Uterus (tissue), 4 donors: ENCODE data around the gene ADD1. TPM values are rescaled to one million over a fixed set of nuclear protein-coding genes. Genes with fewer than 3 reads are reported as not detected.
A peak's percentile ranks its signal among the peaks of the same experiment; 100 is the strongest.

Experiments used
- DNase-seq, 2 donors: peaks; one replicate each; pipeline ENCODE4 v3.0.0-alpha.2; 2019 to 2020
- H3K27ac ChIP-seq, 2 donors: fragments of 200-600 bp; sonication (generic); 1 replicate in 1 of 2; 2 replicates in 1 of 2; pipeline ENCODE4 v1.5.1; 2016 to 2018
- H3K27me3 ChIP-seq, 2 donors: fragments of 200-600 bp; sonication (generic); one replicate each; pipeline ENCODE4 v1.5.1; 2018 to 2019; ENCODE audit warnings: control low read depth in 1 of 2
- H3K36me3 ChIP-seq, 2 donors: fragments of 200-600 bp; sonication (generic); one replicate each; pipeline ENCODE4 v1.5.1; 2019; ENCODE audit warnings: control low read depth in 1 of 2
- H3K4me1 ChIP-seq, 2 donors: fragments of 200-600 bp; sonication (generic); one replicate each; pipeline ENCODE4 v1.5.1; 2018 to 2019; ENCODE audit warnings: control low read depth in 1 of 2
- H3K4me3 ChIP-seq, 2 donors: fragments of 200-600 bp; sonication (generic); 1 replicate in 1 of 2; 2 replicates in 1 of 2; pipeline ENCODE4 v1.5.1; 2018 to 2019; ENCODE audit warnings: mild to moderate bottlenecking in 1 of 2
- H3K9me3 ChIP-seq, 2 donors: fragments of 200-600 bp; sonication (generic); one replicate each; pipeline ENCODE4 v1.5.1; 2019; ENCODE audit warnings: control low read depth in 1 of 2
- CTCF ChIP-seq, 4 experiments: fragments of 200-600 bp in 2 of 4; fragments of 450-650 bp in 2 of 4; sonication (generic) in 2 of 4; IDR thresholded peaks; one replicate each; pipeline ENCODE4 v1.5.1; 2016 to 2019; ENCODE audit warnings: antibody characterized with exemption in 4 of 4, mild to moderate bottlenecking in 2 of 4, moderate library complexity in 1 of 4
- POLR2A ChIP-seq, 2 donors: fragments of 450-650 bp; IDR thresholded peaks; one replicate each; pipeline ENCODE4 v1.6.1; 2016; ENCODE audit warnings: antibody characterized with exemption in 2 of 2, mild to moderate bottlenecking in 1 of 2, moderate library complexity in 1 of 2
- intact Hi-C: fragments of 100-400 bp; cut with DNase I; formaldehyde crosslinking; loops from one replicate; pipeline ENCODE4 v1.15.1; 2023; ENCODE audit warnings: low total_unique reads
- total RNA-seq, 4 donors: library from RNA; depleted of rRNA in 3 of 4; stranded (reverse); fragments of >200 nt in 3 of 4; gene quantifications; one replicate each; pipeline versions ENCODE4 v1.1.0 to v1.2.4, GENCODE V29; 2014 to 2023
- donor health status: DM: yes; HTN: yes; CAD: no.

The ADD1 gene
- total RNA-seq, 4 donors from 2014 or later = 161 to 403 (median 225) TPM

GRCh38 chr4:2830632-2831610 is 12.7 kb upstream of the ADD1 start:
- TF ChIP-seq CTCF (IDR thresholded peaks at IDR 0.05) (no peak), POLR2A (IDR thresholded peaks at IDR 0.05) (no peak)
- H3K4me3 ChIP-seq = no peak overlapping the region
- no peaks in the 10 kb centered on the region for H3K27me3 ChIP-seq
- H3K9me3 ChIP-seq = no peaks in the 10 kb centered on the region
- intact Hi-C loops = no loop called here
- no peaks in the 10 kb centered on the region for H3K4me1 ChIP-seq
- DNase-seq = no peak
- H3K36me3 ChIP-seq = no peaks in the 10 kb centered on the region
- no peak overlapping the region for H3K27ac ChIP-seq

DNA sequence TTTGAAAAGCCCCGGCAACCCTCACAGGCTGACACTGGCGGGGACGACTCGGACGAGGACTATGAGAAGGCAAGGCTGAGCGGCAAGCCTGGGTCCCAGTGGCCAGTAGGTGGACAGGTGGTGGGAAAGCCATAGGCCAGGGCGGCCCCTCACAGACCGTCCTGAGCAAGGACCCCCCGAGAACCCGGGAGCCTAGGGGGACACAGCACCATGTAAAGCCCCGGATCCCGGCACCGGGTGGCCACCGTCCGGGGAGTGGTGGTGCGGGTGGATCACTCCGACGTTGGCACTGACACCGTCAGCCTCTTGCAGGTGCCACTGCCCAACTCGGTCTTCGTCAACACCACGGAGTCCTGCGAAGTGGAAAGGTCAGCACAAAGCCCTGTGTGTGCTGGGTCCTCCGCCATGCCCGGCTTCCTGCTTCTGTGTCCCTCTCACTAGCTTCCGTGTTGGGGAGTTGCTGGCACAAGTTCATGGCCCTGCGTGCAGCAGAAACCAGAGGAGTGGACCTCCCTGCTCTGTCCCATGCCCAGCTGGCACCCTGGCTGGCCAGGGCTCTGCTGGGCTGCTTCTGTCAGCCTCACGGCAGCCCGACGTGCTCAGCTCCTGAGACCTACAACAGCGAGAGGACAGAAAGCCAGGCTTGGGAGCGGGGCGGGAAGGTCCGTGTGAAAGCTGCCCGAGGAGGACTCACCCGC is 11.9 kb upstream of the ADD1 start:
- Histone ChIP-seq H3K27me3 (no peaks in the 10 kb centered on the region), H3K9me3 (no peaks in the 10 kb centered on the region), H3K27ac (no peak overlapping the region), H3K4me1 (no peaks in the 10 kb centered on the region), H3K4me3 (no peak overlapping the region), H3K36me3 (no peaks in the 10 kb centered on the region)
- TF ChIP-seq CTCF (IDR thresholded peaks at IDR 0.05) = no peak
- no peak for TF ChIP-seq POLR2A (IDR thresholded peaks at IDR 0.05)
- intact Hi-C loops = no loop called here
- DNase-seq = no peak

DNA sequence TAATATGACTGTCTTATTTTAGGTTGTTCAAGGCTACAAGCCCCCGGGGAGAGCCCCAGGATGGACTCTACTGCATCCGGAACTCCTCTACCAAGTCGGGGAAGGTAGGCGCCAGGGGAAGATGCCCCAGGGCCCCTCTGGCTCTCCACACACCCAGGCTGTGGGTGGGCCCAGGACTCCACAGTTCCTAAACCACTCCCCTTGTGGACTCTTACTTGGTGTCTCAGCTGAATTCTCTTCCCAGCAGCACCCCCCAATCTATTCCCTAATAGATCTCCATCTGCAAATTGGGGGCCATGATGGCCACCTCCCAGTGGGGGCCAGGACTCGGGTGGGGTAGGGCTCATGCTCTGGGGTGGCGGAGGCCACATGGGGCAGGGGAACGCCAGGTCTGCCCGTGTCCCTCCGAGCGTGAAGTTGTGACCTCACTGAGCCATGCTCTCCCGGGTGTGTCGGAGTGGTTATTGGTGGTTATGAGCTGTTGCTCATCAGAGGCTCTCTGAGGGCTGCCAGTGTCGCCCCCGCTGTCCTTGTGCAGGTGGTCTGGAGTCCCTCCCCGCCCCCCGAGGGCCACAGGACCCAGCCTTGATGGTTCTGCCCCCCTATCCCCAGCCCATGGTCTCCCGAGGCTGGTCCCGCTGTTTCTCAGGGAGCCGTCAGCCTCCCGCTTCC is 11.2 kb upstream of the ADD1 start:
- intact Hi-C loops = no loop called here
- peak in 1 of 2 donors; percentile 15 for DNase-seq
- H3K27me3 ChIP-seq = no peaks in the 10 kb centered on the region
- TF ChIP-seq POLR2A (IDR thresholded peaks at IDR 0.05) = no peak
- TF ChIP-seq CTCF (IDR thresholded peaks at IDR 0.05) = no peak
- no peak overlapping the region for H3K4me3 ChIP-seq
- H3K9me3 ChIP-seq = no peaks in the 10 kb centered on the region
- no peak overlapping the region for H3K27ac ChIP-seq
- H3K4me1 ChIP-seq = peaks cover 0 to 5% of the 10 kb centered on the region in 2 donors
- H3K36me3 ChIP-seq = no peaks in the 10 kb centered on the region

- no peaks in the 10 kb centered on the region for H3K36me3 ChIP-seq
- intact Hi-C loops = no loop called here
- H3K4me3 ChIP-seq = no peak overlapping the region
- DNase-seq = no peak
- no peaks in the 10 kb centered on the region for H3K9me3 ChIP-seq
- peaks cover 6 to 11% of the 10 kb centered on the region in 2 donors for H3K4me1 ChIP-seq
- no peaks in the 10 kb centered on the region for H3K27me3 ChIP-seq
- no peak overlapping the region for H3K27ac ChIP-seq
- TF ChIP-seq CTCF (IDR thresholded peaks at IDR 0.05) = no peak
- TF ChIP-seq POLR2A (IDR thresholded peaks at IDR 0.05) = no peak
These were observed 10.5 kb upstream of the ADD1 start for GRCh38 chr4:2832981-2833670.
